Nephron progenitor cell (in vitro differentiated cells): Measurements from ENCODE around the gene DTNB.

Experiments used
- DNase-seq: peaks from one replicate; pipeline ENCODE4 v3.0.0; 2021
- H3K27ac Mint-ChIP-seq: 2 replicates; pipeline ENCODE4 v1.8.0; 2021; ENCODE audit warnings: mild to moderate bottlenecking, moderate library complexity, mixed read lengths
- H3K27me3 Mint-ChIP-seq: 2 replicates; pipeline ENCODE4 v1.8.0; 2021; ENCODE audit warnings: mild to moderate bottlenecking, low read depth, mixed read lengths; ENCODE audit not compliant: poor library complexity
- H3K36me3 Mint-ChIP-seq: 2 replicates; pipeline ENCODE4 v1.8.0; 2021; ENCODE audit warnings: low read depth, mixed read lengths
- H3K4me1 Mint-ChIP-seq: 2 replicates; pipeline ENCODE4 v1.8.0; 2021; ENCODE audit warnings: mixed read lengths
- H3K4me3 Mint-ChIP-seq: 2 replicates; pipeline ENCODE4 v1.8.0; 2021; ENCODE audit warnings: mild to moderate bottlenecking, moderate library complexity, mixed read lengths
- H3K9me3 Mint-ChIP-seq: 2 replicates; pipeline ENCODE4 v1.8.0; 2021; ENCODE audit warnings: mild to moderate bottlenecking, moderate library complexity, mixed read lengths
- TF ChIP-seq, protein P1 (sequence below): fragments of 200-600 bp; sonication (generic); IDR thresholded peaks from 2 replicates; pipeline ENCODE4 v1.5.0; 2021; ENCODE audit warnings: antibody characterized with exemption

The DTNB gene

DNA sequence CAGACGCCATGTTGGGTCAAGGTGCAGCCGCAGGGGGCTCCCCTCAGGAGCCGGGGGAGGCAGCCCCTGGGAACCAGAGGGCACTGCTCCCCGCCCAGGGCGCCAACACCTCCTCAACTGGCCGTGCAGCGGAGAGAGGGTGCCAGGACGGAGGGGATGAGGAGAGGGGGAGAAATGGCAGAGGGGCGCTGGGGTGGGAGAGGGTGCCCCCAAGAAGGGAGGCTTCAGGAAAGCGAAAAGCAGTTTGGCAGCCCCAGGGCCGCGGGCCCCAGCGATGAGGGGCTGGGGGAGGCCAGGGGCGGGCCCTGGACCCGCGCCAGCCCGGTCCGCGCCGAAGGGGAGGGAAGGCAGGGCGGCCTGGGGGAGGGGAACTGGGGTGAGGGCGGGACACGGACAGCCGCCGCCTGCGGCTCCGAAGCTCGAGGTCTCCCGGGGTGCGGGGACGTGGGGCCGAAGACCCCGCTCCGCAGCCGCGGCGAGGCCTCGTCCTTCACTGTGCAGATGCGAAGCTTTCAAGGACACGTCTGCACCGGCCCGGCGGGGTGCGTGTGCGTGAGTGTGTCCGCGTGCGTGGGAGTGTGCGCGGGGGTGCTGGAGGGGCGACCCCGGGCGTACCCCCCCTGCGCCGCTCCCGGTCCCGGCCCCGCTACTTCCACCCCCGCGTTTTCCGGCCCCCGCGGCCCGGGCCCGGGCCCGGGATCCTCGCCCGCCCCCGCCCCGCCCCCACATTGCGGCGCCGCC lies 333.0 kb downstream of the DTNB start:
- H3K4me1 Mint-ChIP-seq, result peaks cover 45% of the 10 kb centered on the region
- H3K4me3 Mint-ChIP-seq, result peak overlapping the region; percentile 58
- H3K27ac Mint-ChIP-seq, result no peak overlapping the region
- H3K9me3 Mint-ChIP-seq, result no peaks in the 10 kb centered on the region
- peaks cover 28% of the 10 kb centered on the region for H3K27me3 Mint-ChIP-seq
- DNase-seq, result peak; percentile 39
- H3K36me3 Mint-ChIP-seq, result no peaks in the 10 kb centered on the region
- TF ChIP-seq, protein P1, sequence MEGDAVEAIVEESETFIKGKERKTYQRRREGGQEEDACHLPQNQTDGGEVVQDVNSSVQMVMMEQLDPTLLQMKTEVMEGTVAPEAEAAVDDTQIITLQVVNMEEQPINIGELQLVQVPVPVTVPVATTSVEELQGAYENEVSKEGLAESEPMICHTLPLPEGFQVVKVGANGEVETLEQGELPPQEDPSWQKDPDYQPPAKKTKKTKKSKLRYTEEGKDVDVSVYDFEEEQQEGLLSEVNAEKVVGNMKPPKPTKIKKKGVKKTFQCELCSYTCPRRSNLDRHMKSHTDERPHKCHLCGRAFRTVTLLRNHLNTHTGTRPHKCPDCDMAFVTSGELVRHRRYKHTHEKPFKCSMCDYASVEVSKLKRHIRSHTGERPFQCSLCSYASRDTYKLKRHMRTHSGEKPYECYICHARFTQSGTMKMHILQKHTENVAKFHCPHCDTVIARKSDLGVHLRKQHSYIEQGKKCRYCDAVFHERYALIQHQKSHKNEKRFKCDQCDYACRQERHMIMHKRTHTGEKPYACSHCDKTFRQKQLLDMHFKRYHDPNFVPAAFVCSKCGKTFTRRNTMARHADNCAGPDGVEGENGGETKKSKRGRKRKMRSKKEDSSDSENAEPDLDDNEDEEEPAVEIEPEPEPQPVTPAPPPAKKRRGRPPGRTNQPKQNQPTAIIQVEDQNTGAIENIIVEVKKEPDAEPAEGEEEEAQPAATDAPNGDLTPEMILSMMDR, result no peak

GRCh38 chr2:25339791-25340180 lies 333.6 kb downstream of the DTNB start:
- DNase-seq, result peak; percentile 46
- H3K27ac Mint-ChIP-seq, result no peak overlapping the region
- peaks cover 51% of the 10 kb centered on the region for H3K4me1 Mint-ChIP-seq

DNA sequence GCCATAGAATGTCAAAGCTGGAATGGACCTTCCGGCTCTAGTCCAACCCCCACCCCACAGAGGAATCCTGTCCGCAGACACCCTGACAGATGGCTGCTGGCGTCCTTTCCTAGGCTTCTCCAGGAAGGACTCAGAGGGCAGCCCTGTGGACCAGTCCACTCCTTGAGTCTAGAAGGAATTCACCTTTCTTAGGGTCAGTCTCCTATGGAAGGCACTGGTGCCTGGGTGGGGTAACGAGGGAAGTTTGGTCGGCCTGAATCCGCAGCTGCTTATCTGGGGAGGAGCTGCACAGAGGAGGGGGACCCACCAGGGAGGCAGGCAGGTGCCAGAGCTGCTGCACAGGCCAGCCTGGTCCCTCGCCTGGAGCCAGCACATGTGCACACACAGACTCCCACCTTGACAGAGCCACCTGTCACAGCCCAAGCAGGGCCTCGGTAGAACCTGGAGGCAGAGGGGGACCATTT lies 334.1 kb downstream of the DTNB start:
- H3K36me3 Mint-ChIP-seq, result no peaks in the 10 kb centered on the region
- H3K4me3 Mint-ChIP-seq, result peak overlapping the region; percentile 82
- TF ChIP-seq, protein P1, result no peak
- H3K27me3 Mint-ChIP-seq, result peaks cover 23% of the 10 kb centered on the region
- H3K4me1 Mint-ChIP-seq, result peaks cover 56% of the 10 kb centered on the region
- no peaks in the 10 kb centered on the region for H3K9me3 Mint-ChIP-seq
- no peak for DNase-seq
- no peak overlapping the region for H3K27ac Mint-ChIP-seq

More at GRCh38 chr2:25339791-25340180, 333.6 kb downstream of the DTNB start:
- no peaks in the 10 kb centered on the region for H3K36me3 Mint-ChIP-seq
- TF ChIP-seq, protein P1, result no peak
- peak overlapping the region; percentile 82 for H3K4me3 Mint-ChIP-seq
- H3K27me3 Mint-ChIP-seq, result peaks cover 25% of the 10 kb centered on the region
- H3K9me3 Mint-ChIP-seq, result no peaks in the 10 kb centered on the region

DNA sequence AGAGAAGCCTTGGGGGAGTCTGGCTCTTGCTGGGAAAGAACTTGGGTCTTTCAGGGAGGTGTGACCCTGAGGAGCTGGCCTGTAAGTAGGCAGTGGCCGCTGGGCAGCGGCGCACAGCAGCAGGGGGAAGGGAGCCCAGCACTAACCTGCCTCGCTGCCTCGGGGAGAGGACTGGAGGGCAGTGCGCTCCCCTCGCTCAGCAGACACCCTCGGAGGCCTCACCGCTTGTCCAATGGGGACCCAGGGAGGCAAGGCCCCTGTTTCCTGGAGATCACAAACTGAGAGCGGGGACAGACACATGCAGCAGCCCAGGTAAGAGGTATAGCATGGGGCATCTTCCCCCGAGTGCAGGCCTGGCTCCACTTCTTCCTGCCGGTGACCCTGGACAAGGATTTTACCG lies 335.0 kb downstream of the DTNB start:
- H3K36me3 Mint-ChIP-seq, result no peaks in the 10 kb centered on the region
- peaks cover 16% of the 10 kb centered on the region for H3K27me3 Mint-ChIP-seq
- H3K9me3 Mint-ChIP-seq, result no peaks in the 10 kb centered on the region
- TF ChIP-seq, protein P1, result no peak
- no peak overlapping the region for H3K4me3 Mint-ChIP-seq
- no peak for DNase-seq
- peaks cover 56% of the 10 kb centered on the region for H3K4me1 Mint-ChIP-seq
- no peak overlapping the region for H3K27ac Mint-ChIP-seq

DNA sequence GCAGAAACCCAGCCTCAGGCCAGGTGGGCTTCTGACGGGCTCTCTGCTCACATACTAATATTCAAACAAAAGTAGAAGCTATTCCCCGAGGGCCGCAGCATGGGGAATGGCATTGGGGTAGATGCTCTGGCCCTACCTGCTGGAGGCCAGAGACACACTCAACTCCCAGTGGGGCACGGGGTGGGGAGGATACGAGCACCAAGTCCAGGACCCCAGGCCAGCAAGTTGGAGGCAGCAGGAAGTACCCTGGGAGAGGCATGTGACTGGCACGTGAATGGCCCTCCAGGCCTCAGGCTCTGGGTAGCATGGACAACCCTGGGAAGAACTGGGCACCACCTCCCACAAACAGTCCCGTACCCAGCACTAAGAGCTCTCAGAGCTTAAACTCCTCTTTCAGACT lies 335.5 kb downstream of the DTNB start:
- Mint-ChIP-seq H3K36me3 (no peaks in the 10 kb centered on the region), H3K4me1 (peaks cover 59% of the 10 kb centered on the region), H3K27me3 (peaks cover 12% of the 10 kb centered on the region), H3K27ac (no peak overlapping the region), H3K9me3 (no peaks in the 10 kb centered on the region), H3K4me3 (peak overlapping the region; percentile 49)
- TF ChIP-seq, protein P1, result no peak
- DNase-seq, result no peak

- DNase-seq, result no peak
- no peaks in the 10 kb centered on the region for H3K9me3 Mint-ChIP-seq
- H3K4me3 Mint-ChIP-seq, result peak overlapping the region; percentile 49
- H3K4me1 Mint-ChIP-seq, result peaks cover 64% of the 10 kb centered on the region
- H3K27ac Mint-ChIP-seq, result no peak overlapping the region
- TF ChIP-seq, protein P1, result no peak
- no peaks in the 10 kb centered on the region for H3K36me3 Mint-ChIP-seq
- H3K27me3 Mint-ChIP-seq, result peaks cover 8% of the 10 kb centered on the region
Observed at GRCh38 chr2:25337276-25337675, 336.1 kb downstream of the DTNB start.
